ENCODE data around the gene WDR5B.

The WDR5B gene

GRCh38 chr3:122409446-122409845 is 6.4 kb downstream of the WDR5B start:
- no peak for DNase-seq (ENCODE audit: low read depth)

GRCh38 chr3:122407946-122408345 is 7.9 kb downstream of the WDR5B start:
- DNase-seq (ENCODE audit: low read depth) = no peak

- no peak for DNase-seq (ENCODE audit: low read depth)
Measured at GRCh38 chr3:122406198-122406597, 9.7 kb downstream of the WDR5B start.

- DNase-seq (ENCODE audit: low read depth) = no peak
Measured at GRCh38 chr3:122405015-122405414, 10.8 kb downstream of the WDR5B start.

DNA sequence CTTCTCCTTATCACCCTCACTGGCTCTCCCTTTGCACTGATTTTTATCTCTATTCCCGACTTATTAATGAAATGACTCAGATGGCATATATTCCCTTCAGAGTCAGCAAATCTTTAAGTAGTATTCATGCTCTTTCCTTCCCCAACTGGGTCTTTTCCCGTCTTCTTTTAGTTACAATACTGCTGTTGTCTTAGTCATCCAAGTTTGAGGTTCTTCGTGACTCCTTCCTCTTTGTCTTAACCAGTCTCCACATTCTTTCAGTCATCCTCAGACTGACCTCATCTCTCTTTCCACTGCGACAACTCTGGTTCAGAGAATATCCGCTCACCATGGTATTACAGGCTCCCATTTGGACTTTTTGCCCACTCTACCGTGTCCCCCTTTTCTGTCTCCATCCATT is 12.4 kb downstream of the WDR5B start:
- no peak for DNase-seq (ENCODE audit: low read depth)

DNA sequence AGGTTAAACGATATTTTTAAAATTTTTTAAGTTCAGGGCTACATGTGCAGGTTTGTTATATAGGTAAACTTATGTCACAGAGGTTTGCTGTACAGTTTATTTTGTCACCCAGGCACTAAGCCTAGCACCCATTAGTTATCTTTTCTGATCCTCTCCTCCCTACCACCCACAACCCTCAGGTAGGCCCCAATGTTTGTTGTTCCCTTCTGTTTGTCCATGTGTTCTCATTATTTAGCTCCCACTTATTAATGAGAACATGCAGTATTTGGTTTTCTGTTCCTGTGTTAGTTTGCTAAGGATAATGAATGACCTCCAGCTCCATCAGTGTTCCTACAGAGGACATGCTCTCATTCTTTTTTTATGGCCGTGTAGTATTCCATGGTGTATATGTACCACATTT is 16.9 kb downstream of the WDR5B start:
- DNase-seq (ENCODE audit: low read depth) = no peak

DNA sequence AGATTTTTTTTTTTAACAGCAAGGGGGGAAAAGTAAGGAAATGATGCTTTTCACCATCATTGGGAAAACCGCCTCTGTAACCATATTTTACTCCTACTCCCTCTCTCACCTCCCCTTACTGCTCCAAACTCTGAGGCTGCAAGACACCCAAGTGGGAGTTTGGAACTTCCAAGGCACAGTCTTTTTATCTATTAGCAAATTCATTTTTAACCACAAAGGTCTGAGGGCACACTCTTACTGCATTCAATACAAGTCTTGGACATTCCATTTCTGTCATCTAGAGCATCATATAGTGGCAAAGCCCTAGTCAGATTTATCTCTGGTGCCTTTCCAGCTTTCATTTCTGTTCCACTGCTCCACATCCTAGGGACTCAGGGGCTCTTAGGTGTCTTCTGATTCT is 18.7 kb downstream of the WDR5B start:
- no peak for DNase-seq (ENCODE audit: low read depth)

DNA sequence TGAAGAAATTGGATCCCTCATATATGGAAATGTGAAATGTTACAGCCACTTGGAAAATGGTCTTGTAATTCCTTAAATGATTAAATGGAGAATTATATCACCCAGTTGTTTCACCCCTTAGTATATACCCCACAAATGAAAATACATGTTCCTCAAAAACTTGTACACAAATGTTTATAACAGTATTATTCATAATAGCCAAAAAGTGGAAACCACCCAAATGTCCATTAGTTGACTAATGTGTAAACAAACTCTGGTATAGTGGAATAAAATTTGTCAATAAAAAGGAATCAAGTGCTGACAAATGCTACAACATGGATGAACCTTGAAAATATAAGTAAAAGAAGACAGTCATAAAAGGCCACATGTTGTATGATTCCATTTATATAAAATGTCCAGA is 19.4 kb downstream of the WDR5B start:
- DNase-seq (ENCODE audit: low read depth) = no peak

DNA sequence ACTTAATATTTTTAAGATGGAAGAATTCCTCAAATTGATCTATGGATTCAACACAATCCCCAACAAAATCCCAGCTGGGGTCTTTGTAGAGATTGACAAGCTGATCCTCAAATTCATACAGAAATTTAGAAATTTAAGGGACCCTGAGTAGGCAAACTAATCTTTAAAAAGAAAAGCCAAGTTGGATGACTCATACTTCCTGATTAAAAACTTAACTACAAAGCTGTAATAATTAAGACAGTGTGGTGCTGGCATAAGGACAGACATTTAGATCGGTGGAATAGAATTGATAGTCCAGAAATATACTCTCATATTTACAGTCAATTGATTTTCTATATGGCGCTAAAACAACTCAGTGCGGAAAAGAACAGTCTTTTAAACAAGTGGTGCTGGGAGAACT is 20.3 kb downstream of the WDR5B start:
- no peak for DNase-seq (ENCODE audit: low read depth)

GRCh38 chr3:122394173-122394572 is 21.7 kb downstream of the WDR5B start:
- no peak for DNase-seq (ENCODE audit: low read depth)

DNA sequence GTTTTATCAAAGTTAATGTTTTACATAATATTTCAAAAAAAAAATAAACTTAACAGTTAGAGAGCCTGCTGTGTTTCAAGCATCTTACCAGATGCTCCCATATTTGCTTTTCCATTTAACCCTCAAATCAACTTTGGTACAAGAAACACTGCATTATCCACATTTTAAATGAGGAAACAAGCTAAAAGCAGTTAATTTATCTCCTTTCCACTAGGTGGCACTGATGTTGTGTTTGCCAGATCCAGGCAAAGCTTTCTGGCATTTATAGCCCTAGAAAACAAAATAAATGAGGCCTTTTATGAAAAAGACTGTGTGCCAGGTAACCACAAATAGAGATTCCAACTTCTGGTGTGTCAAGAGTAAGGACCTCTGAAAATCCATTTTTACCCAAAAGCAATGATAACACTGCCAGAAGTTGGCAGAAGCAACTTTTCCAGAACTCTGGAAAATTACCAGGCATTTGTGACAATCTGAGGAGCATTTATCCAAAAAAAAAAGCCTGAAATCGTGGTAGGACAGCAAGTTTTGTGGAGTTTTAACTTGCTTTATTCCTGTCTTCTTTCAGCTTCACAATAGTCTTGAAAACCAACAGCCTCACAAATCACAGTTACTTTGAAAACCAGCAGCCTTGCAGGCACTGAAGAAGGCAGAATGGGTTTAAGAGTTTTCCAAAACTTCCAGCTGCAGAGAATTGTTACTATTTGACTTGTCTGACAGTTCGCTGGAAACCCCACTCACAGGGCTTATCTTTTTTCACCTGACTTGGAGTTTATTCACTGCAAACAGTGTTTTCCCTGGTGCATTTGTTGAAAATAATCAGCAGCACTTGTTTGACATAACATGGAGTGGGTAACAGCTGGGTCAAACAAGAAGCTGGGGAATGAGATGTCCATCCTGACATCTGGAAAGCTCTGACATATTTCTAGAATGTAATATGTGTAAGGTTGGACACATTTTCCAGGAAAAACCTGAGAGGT is 22.7 kb downstream of the WDR5B start:
- DNase-seq (ENCODE audit: low read depth) = no peak

- DNase-seq (ENCODE audit: low read depth) = no peak
Measured at GRCh38 chr3:122391681-122392446, 24.0 kb downstream of the WDR5B start.

GRCh38 chr3:122390665-122391064 is 25.2 kb downstream of the WDR5B start:
- no peak for DNase-seq (ENCODE audit: low read depth)

- DNase-seq (ENCODE audit: low read depth) = no peak
Measured at GRCh38 chr3:122389892-122390291, 26.0 kb downstream of the WDR5B start.

DNA sequence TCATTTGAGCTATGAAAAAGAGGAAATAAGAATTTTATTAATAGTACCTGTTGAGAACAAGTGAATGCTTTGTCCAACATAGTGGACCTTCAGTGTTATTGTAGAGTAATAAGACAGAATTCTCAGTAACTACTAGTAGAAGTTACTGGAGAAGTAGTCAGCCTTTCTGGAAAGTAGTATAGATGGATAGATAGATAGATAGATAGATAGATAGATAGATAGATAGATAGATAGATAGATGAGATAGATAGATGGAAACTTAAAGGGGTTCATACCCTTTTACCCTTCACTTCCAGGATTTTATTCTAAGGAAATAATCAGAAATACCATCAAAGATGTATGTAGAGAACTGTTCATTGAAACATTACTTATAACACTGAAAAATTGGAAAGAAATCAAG is 26.7 kb downstream of the WDR5B start:
- DNase-seq (ENCODE audit: low read depth) = no peak

GRCh38 chr3:122387709-122388108 is 28.2 kb downstream of the WDR5B start:
- DNase-seq (ENCODE audit: low read depth) = no peak

GRCh38 chr3:122383771-122384697 is 31.8 kb downstream of the WDR5B start, which contains the start of gene FAM162A:
FAM162A (plus strand) TSS chr3:122384182; CDS start chr3:122384266, 84 bp downstream.
- peak; percentile 89 for DNase-seq (ENCODE audit: low read depth)

GRCh38 chr3:122382888-122383666 is 32.8 kb downstream of the WDR5B start, which contains the start of gene MIX23:
MIX23 (minus strand) TSS chr3:122383231; CDS start chr3:122383224, 7 bp downstream.
- peak; percentile 79 for DNase-seq (ENCODE audit: low read depth)

DNA sequence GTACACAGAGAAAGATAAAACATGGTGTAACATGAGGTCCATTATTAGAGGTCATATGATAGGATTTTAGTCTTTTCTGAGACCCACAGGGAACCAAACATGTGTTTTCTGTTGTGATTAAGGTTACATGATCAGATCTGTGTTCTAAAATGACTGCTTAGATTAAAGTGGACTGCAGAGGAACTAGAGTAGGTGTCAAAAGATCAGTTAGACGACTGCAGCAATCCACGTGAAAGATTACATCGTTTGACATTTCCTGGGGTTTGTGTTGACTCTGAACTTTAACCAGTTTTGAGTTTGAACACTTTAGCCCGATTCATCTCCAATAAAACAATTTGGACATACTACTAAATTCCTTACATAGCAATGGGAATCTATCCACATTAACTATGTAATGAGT is 37.9 kb downstream of the WDR5B start:
- DNase-seq (ENCODE audit: low read depth) = no peak

- no peak for DNase-seq (ENCODE audit: low read depth)
Measured at GRCh38 chr3:122374034-122374433, 41.8 kb downstream of the WDR5B start.

GRCh38 chr3:122366379-122366749 is 49.5 kb downstream of the WDR5B start:
- no peak for DNase-seq (ENCODE audit: low read depth)

Measured in T follicular helper cell (primary cell).